ENCODE measurements around the gene ORC2. TPM values are rescaled to one million over a fixed set of nuclear protein-coding genes. Genes with fewer than 3 reads are reported as not detected.

ORC2 gene
- polyA plus RNA-seq, 1 of the 3 experiments (the other 2 are of a cell fraction), result 3.9 TPM

DNA sequence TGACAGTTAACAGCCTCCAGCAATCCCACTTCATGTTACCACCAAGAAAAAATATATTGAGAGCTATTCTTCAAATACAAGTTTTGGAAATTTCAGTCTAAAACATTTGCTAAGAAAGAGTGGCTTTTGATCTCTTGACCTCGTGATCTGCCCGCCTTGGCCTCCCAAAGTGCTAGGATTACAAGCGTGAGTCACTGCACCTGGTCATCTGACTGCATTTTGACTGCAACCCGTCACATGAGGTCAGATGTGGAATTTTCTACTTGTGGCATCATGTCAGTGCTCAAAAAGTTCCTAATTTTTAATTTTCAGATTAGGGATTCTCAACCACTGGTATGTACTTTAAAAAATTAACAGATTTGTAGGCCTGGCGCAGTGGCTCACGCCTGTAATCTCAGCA is 89.9 kb downstream of the ORC2 start:
- Histone ChIP-seq H3K79me2 (ENCODE audit: insufficient read depth) (no peaks in the 10 kb centered on the region), H3K4me2 (no peak overlapping the region), H3K9me3 (no peaks in the 10 kb centered on the region), H3K27ac (ENCODE audit: low read depth in 2 of 2, low read length in 1 of 2) (no peak overlapping the region), H3K9ac (no peak overlapping the region), H3K9me2 (no peaks in the 10 kb centered on the region), H3F3A (replicated peaks; ENCODE audit: insufficient read depth) (peaks cover 18% of the 10 kb centered on the region), H4K20me1 (ENCODE audit: insufficient read depth) (no peaks in the 10 kb centered on the region), H3K4me3 (ENCODE audit: low read depth in 2 of 2, low read length in 1 of 2) (no peak overlapping the region), H2AFZ (ENCODE audit: low read depth) (no peak overlapping the region), H3K36me3 (replicated peaks in 1 of 2; ENCODE audit: control insufficient read depth in 1 of 2, insufficient read depth in 2 of 2, low read length in 1 of 2) (peaks cover 24 to 55% of the 10 kb centered on the region in 2 experiments), H3K27me3 (ENCODE audit: insufficient read depth) (no peaks in the 10 kb centered on the region), H3K4me1 (ENCODE audit: control insufficient read depth in 1 of 2, insufficient read depth in 2 of 2, low read depth in 1 of 2, low read length in 1 of 2) (no peaks in the 10 kb centered on the region)
- TF ChIP-seq EZH2phosphoT487 (IDR thresholded peaks at IDR 0.05; ENCODE audit: borderline replicate concordance, low read depth), result no peak
- TF ChIP-seq, protein P1, sequence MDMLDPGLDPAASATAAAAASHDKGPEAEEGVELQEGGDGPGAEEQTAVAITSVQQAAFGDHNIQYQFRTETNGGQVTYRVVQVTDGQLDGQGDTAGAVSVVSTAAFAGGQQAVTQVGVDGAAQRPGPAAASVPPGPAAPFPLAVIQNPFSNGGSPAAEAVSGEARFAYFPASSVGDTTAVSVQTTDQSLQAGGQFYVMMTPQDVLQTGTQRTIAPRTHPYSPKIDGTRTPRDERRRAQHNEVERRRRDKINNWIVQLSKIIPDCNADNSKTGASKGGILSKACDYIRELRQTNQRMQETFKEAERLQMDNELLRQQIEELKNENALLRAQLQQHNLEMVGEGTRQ (IDR thresholded peaks at IDR 0.05; ENCODE audit: borderline replicate concordance, low read depth, low read length), result no peak
- TF ChIP-seq, protein P2, sequence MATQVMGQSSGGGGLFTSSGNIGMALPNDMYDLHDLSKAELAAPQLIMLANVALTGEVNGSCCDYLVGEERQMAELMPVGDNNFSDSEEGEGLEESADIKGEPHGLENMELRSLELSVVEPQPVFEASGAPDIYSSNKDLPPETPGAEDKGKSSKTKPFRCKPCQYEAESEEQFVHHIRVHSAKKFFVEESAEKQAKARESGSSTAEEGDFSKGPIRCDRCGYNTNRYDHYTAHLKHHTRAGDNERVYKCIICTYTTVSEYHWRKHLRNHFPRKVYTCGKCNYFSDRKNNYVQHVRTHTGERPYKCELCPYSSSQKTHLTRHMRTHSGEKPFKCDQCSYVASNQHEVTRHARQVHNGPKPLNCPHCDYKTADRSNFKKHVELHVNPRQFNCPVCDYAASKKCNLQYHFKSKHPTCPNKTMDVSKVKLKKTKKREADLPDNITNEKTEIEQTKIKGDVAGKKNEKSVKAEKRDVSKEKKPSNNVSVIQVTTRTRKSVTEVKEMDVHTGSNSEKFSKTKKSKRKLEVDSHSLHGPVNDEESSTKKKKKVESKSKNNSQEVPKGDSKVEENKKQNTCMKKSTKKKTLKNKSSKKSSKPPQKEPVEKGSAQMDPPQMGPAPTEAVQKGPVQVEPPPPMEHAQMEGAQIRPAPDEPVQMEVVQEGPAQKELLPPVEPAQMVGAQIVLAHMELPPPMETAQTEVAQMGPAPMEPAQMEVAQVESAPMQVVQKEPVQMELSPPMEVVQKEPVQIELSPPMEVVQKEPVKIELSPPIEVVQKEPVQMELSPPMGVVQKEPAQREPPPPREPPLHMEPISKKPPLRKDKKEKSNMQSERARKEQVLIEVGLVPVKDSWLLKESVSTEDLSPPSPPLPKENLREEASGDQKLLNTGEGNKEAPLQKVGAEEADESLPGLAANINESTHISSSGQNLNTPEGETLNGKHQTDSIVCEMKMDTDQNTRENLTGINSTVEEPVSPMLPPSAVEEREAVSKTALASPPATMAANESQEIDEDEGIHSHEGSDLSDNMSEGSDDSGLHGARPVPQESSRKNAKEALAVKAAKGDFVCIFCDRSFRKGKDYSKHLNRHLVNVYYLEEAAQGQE (IDR thresholded peaks at IDR 0.05; ENCODE audit: low read depth, low read length), result no peak
- TF ChIP-seq TCF12 (IDR thresholded peaks at IDR 0.05), result no peak
- TF ChIP-seq SMC3 (IDR thresholded peaks at IDR 0.05; ENCODE audit: low read depth, low read length), result no peak
- TF ChIP-seq, protein P3, sequence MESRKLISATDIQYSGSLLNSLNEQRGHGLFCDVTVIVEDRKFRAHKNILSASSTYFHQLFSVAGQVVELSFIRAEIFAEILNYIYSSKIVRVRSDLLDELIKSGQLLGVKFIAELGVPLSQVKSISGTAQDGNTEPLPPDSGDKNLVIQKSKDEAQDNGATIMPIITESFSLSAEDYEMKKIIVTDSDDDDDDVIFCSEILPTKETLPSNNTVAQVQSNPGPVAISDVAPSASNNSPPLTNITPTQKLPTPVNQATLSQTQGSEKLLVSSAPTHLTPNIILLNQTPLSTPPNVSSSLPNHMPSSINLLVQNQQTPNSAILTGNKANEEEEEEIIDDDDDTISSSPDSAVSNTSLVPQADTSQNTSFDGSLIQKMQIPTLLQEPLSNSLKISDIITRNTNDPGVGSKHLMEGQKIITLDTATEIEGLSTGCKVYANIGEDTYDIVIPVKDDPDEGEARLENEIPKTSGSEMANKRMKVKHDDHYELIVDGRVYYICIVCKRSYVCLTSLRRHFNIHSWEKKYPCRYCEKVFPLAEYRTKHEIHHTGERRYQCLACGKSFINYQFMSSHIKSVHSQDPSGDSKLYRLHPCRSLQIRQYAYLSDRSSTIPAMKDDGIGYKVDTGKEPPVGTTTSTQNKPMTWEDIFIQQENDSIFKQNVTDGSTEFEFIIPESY (IDR thresholded peaks at IDR 0.05; ENCODE audit: borderline replicate concordance, low read depth), result no peak
- WGBS (ENCODE audit: low lambda C conversion rate), result 91% methylated on average over 6 of the region's 6 CpGs
- POLR2A ChIA-PET, result no interaction called here
- DNase-seq, result no peak
- CTCF ChIA-PET, result no interaction called here

- WGBS (ENCODE audit: low lambda C conversion rate), result 78% methylated on average over 3 of the region's 3 CpGs
- H3F3A ChIP-seq (replicated peaks; ENCODE audit: insufficient read depth), result peaks cover 30% of the 10 kb centered on the region
- peaks cover 0 to 5% of the 10 kb centered on the region in 2 experiments; a peak in 1 of 4 replicates for H3K4me1 ChIP-seq (ENCODE audit: control insufficient read depth in 1 of 2, insufficient read depth in 2 of 2, low read depth in 1 of 2, low read length in 1 of 2)
- H3K9me3 ChIP-seq, result no peaks in the 10 kb centered on the region
- ChIA-PET POLR2A (no interaction called here), CTCF (no interaction called here)
- peaks cover 14 to 41% of the 10 kb centered on the region in 2 experiments for H3K36me3 ChIP-seq (replicated peaks in 1 of 2; ENCODE audit: control insufficient read depth in 1 of 2, insufficient read depth in 2 of 2, low read length in 1 of 2)
- H3K27me3 ChIP-seq (ENCODE audit: insufficient read depth), result no peaks in the 10 kb centered on the region
- H3K27ac ChIP-seq (ENCODE audit: low read depth in 2 of 2, low read length in 1 of 2), result no peak overlapping the region
- no peak overlapping the region for H2AFZ ChIP-seq (ENCODE audit: low read depth)
- H4K20me1 ChIP-seq (ENCODE audit: insufficient read depth), result no peaks in the 10 kb centered on the region
- no peak overlapping the region for H3K4me2 ChIP-seq
- no peak overlapping the region for H3K9ac ChIP-seq
- no peaks in the 10 kb centered on the region for H3K79me2 ChIP-seq (ENCODE audit: insufficient read depth)
- no peak for DNase-seq
- no peak overlapping the region for H3K4me3 ChIP-seq (ENCODE audit: low read depth in 2 of 2, low read length in 1 of 2)
- H3K9me2 ChIP-seq, result no peaks in the 10 kb centered on the region
- TF ChIP-seq CHD2 (IDR thresholded peaks at IDR 0.05; ENCODE audit: low read length, partially characterized antibody), result no peak
- TF ChIP-seq FOXM1 (IDR thresholded peaks at IDR 0.05; ENCODE audit: low read depth), result no peak
- no peak for TF ChIP-seq RAD21 (IDR thresholded peaks at IDR 0.05; ENCODE audit: low read length)
- TF ChIP-seq, protein P1 (IDR thresholded peaks at IDR 0.05; ENCODE audit: borderline replicate concordance, low read depth, low read length), result no peak
- no peak for TF ChIP-seq YY1 (IDR thresholded peaks at IDR 0.05; ENCODE audit: low read depth)
- no peak for TF ChIP-seq GABPA (IDR thresholded peaks at IDR 0.05; ENCODE audit: low read depth)
- no peak for TF ChIP-seq TAF1 (IDR thresholded peaks at IDR 0.05; ENCODE audit: borderline replicate concordance, low read depth, low read length)
- no peak for TF ChIP-seq POLR2AphosphoS5 (IDR thresholded peaks at IDR 0.05; ENCODE audit: low read depth, low read length)
- no peak for TF ChIP-seq JUND (IDR thresholded peaks at IDR 0.05)
- TF ChIP-seq TEAD4 (IDR thresholded peaks at IDR 0.05; ENCODE audit: borderline replicate concordance, insufficient read depth), result no peak
- TF ChIP-seq NFIC (IDR thresholded peaks at IDR 0.05; ENCODE audit: borderline replicate concordance), result no peak
- TF ChIP-seq, protein P4, sequence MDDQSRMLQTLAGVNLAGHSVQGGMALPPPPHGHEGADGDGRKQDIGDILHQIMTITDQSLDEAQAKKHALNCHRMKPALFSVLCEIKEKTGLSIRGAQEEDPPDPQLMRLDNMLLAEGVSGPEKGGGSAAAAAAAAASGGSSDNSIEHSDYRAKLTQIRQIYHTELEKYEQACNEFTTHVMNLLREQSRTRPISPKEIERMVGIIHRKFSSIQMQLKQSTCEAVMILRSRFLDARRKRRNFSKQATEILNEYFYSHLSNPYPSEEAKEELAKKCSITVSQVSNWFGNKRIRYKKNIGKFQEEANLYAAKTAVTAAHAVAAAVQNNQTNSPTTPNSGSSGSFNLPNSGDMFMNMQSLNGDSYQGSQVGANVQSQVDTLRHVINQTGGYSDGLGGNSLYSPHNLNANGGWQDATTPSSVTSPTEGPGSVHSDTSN (IDR thresholded peaks at IDR 0.05), result no peak
- TF ChIP-seq ELF1 (IDR thresholded peaks at IDR 0.05), result no peak
- no peak for TF ChIP-seq MAX (IDR thresholded peaks at IDR 0.05; ENCODE audit: low read depth)
- TF ChIP-seq RCOR1 (IDR thresholded peaks at IDR 0.05; ENCODE audit: low read length), result no peak
- TF ChIP-seq SIN3A (IDR thresholded peaks at IDR 0.05; ENCODE audit: borderline replicate concordance, low read depth, low read length), result no peak
- no peak for TF ChIP-seq TCF12 (IDR thresholded peaks at IDR 0.05)
Observed at GRCh38 chr2:200871151-200871550, 92.3 kb downstream of the ORC2 start.

Data from SK-N-SH (cell line).